K562 (cell line): Measurements from ENCODE around the gene GNB2. TPM values are rescaled to one million over a fixed set of nuclear protein-coding genes. Genes with fewer than 3 reads are reported as not detected.

ENCODE experiments used
- ATAC-seq: fragments of 200-7000 bp; cut with Tn5 transposase; 3 replicates; pipeline ENCODE4 v1.9.1; 2020; ENCODE audit warnings: moderate library complexity
- BruUV-seq: library from RNA; stranded (reverse); fragments of 400-500 nt; replicated peaks from 2 replicates; lab custom pipeline; 2021; lab: Mats Ljungman, UMichigan
- CTCF ChIA-PET: fragments of 300-600 bp; formaldehyde crosslinking; extraction: SDS; loops from one replicate; lab custom pipeline; 2021; ENCODE audit warnings: low intra/inter-chr PET ratio; lab: Yijun Ruan, JAX
- POLR2A ChIA-PET: fragments of 300-600, 350-650 bp; sonication (Branson Sonifier 250); formaldehyde crosslinking; extraction: SDS; loops from one replicate; lab custom pipeline; 2021; ENCODE audit warnings: antibody characterized with exemption, inconsistent platforms; lab: Yijun Ruan, JAX
- DNase-seq, 4 experiments: peaks; one replicate each; pipeline versions ENCODE4 v3.0.0 to v3.0.0-alpha.2; 2011 to 2018; ENCODE audit warnings: low spot score in 3 of 4, mixed read lengths in 3 of 4; ENCODE audit errors: extremely low read depth in 1 of 4
- FAIRE-seq: peaks from 2 replicates; lab custom pipeline; 2011; peaks lifted over from hg19 to GRCh38; lab: Jason Lieb, UNC
- H2AFZ ChIP-seq: 2 replicates; pipeline ENCODE4 v1.6.0; 2011; ENCODE audit warnings: low read depth, low read length, control low read depth, inconsistent platforms
- H3K27ac ChIP-seq: fragments of 200-600 bp; 3 replicates; pipeline ENCODE4 v1.8.0; 2011; ENCODE audit warnings: low read depth, mild to moderate bottlenecking, control low read depth, inconsistent platforms, low read length, moderate library complexity, mixed read lengths; ENCODE audit errors: extremely low read depth
- H3K27me3 ChIP-seq, 2 experiments: fragments of 300-600 bp in 1 of 2; 2 replicates in 1 of 2; 3 replicates in 1 of 2; pipeline versions ENCODE4 v1.6.0 to v1.8.0; 2011; ENCODE audit warnings: inconsistent platforms in 2 of 2, low read length in 2 of 2, mild to moderate bottlenecking in 1 of 2, mixed read lengths in 1 of 2, moderate library complexity in 1 of 2; ENCODE audit not compliant: control insufficient read depth in 2 of 2, insufficient read depth in 2 of 2
- H3K36me3 ChIP-seq: fragments of 300-600 bp; 3 replicates; pipeline ENCODE4 v1.8.0; 2011; ENCODE audit warnings: mild to moderate bottlenecking, low read length, inconsistent platforms; ENCODE audit not compliant: control insufficient read depth, insufficient read depth
- H3K4me1 ChIP-seq, 2 experiments: fragments of 200-600 bp in 1 of 2; replicated peaks in 1 of 2; 2 replicates in 1 of 2; 3 replicates in 1 of 2; pipeline versions ENCODE4 v1.5.1 to v1.8.0; 2011; ENCODE audit warnings: inconsistent platforms in 2 of 2, low read length in 2 of 2, mild to moderate bottlenecking in 1 of 2, mixed read lengths in 1 of 2, moderate library complexity in 1 of 2; ENCODE audit not compliant: control insufficient read depth in 2 of 2, insufficient read depth in 2 of 2
- H3K4me2 ChIP-seq: 2 replicates; pipeline ENCODE4 v1.6.1; 2011; ENCODE audit warnings: low read length, control low read depth, inconsistent platforms, mixed read lengths; ENCODE audit not compliant: insufficient read depth
- H3K4me3 ChIP-seq: fragments of 200-600 bp; sonication (generic), shearing (Covaris generic); 2 replicates; pipeline ENCODE4 v1.5.1; 2016; ENCODE audit warnings: control low read depth, inconsistent platforms
- H3K79me2 ChIP-seq: fragments of 200-600 bp; 3 replicates; pipeline ENCODE4 v1.8.0; 2011; ENCODE audit warnings: low read length, inconsistent platforms; ENCODE audit not compliant: control insufficient read depth, insufficient read depth
- H3K9ac ChIP-seq, 2 experiments: 2 replicates each; pipeline versions ENCODE4 v1.6.0 to v1.6.1; 2011; ENCODE audit warnings: low read depth in 2 of 2, low read length in 2 of 2, control low read depth in 1 of 2, inconsistent platforms in 1 of 2, mild to moderate bottlenecking in 1 of 2, mixed read lengths in 1 of 2; ENCODE audit not compliant: insufficient read depth in 1 of 2
- H3K9me1 ChIP-seq: one replicate; pipeline ENCODE4 v1.6.0; 2011; ENCODE audit warnings: inconsistent platforms, mild to moderate bottlenecking, low read length, moderate library complexity; ENCODE audit not compliant: control insufficient read depth, insufficient read depth
- H3K9me3 ChIP-seq: replicated peaks from 2 replicates; pipeline ENCODE4 v1.5.1; 2011; ENCODE audit warnings: low read depth, low read length, inconsistent platforms; ENCODE audit not compliant: control insufficient read depth, insufficient read depth
- H4K20me1 ChIP-seq: replicated peaks from 2 replicates; pipeline ENCODE4 v1.6.1; 2011; ENCODE audit warnings: low read length, inconsistent platforms, mixed read lengths; ENCODE audit not compliant: control insufficient read depth, insufficient read depth
- KHSRP ChIP-seq: fragments of 450-650 bp; IDR thresholded peaks from 2 replicates; pipeline ENCODE4 v1.6.1; 2017
- KLF1 ChIP-seq: fragments of 450-650 bp; IDR thresholded peaks from 2 replicates; pipeline ENCODE4 v1.6.1; 2016; ENCODE audit warnings: missing genetic modification characterization, missing compliant biosample characterization
- NCOA4 ChIP-seq: fragments of 450-650 bp; IDR thresholded peaks from 2 replicates; pipeline ENCODE4 v1.6.1; 2018; ENCODE audit warnings: mild to moderate bottlenecking; ENCODE audit not compliant: partially characterized antibody
- PHB2 ChIP-seq: fragments of 450-650 bp; IDR thresholded peaks from 2 replicates; pipeline ENCODE4 v1.6.1; 2017; ENCODE audit warnings: low read depth
- POLR2G ChIP-seq: fragments of 200-400 bp; formaldehyde crosslinking; IDR thresholded peaks from 2 replicates; pipeline ENCODE4 v1.6.1; 2017; ENCODE audit warnings: low read depth, mild to moderate bottlenecking, antibody characterized with exemption, low read length, moderate library complexity
- RBFOX2 ChIP-seq: fragments of 200-400 bp; formaldehyde crosslinking; IDR thresholded peaks from 2 replicates; pipeline ENCODE4 v1.6.1; 2017; ENCODE audit warnings: low read depth, mild to moderate bottlenecking, low read length, moderate library complexity
- ZNF41 ChIP-seq: fragments of 250-450 bp; sonication (Bioruptor Pico); conservative IDR thresholded peaks from 2 replicates; pipeline ENCODE4 v1.4.0; 2020; ENCODE audit warnings: mild to moderate bottlenecking
- ZSCAN29 ChIP-seq: fragments of 450-650 bp; IDR thresholded peaks from 2 replicates; pipeline ENCODE4 v1.6.1; 2017
- WGBS: fragments of 100-300 bp; shearing (Covaris generic); methylation state at CpG from one replicate; pipeline ENCODE4 v1.1.6; 2016; ENCODE audit warnings: low coverage, mixed read lengths; ENCODE audit not compliant: insufficient coverage; ENCODE audit errors: missing lambda C conversion rate; 5-methylcytosine and 5-hydroxymethylcytosine counted together
- in situ Hi-C: fragments of 300-500 bp; cut with MboI; formaldehyde crosslinking; loops from 4 replicates; pipeline ENCODE4 v1.15.0; 2018; ENCODE audit warnings: inconsistent platforms, mixed read lengths
- intact Hi-C: fragments of 100-400 bp; cut with micrococcal nuclease; formaldehyde crosslinking; loops from 2 replicates; pipeline ENCODE4 v1.14.2; 2022
- polyA plus RNA-seq, 8 experiments: library from polyadenylated mRNA; depleted of rRNA in 4 of 8; stranded (reverse) in 5 of 8; unstranded in 3 of 8; fragments of >200 nt; fragmentation: Nextera tagmentation in 2 of 8; fragmentation: Illumina TruSeq in 1 of 8; extraction: Ambion mirVana in 2 of 8; extraction: Trizol in 1 of 8; gene quantifications; 2 replicates each; pipeline versions ENCODE4 v1.2.1 to v1.2.3, GENCODE V29; 2011 to 2014; ENCODE audit warnings: inconsistent platforms in 1 of 8, missing spikeins in 1 of 8
- total RNA-seq, 7 experiments: library from RNA; depleted of rRNA in 6 of 7; stranded (reverse); fragments of >200 nt in 6 of 7; fragmentation: Illumina TruSeq in 2 of 7; extraction: Trizol in 2 of 7; gene quantifications; 2 replicates each; pipeline versions ENCODE4 v1.2.1 to v1.2.3, GENCODE V29; 2011 to 2021; ENCODE audit warnings: low replicate concordance in 1 of 7
- TF ChIP-seq, protein P1 (sequence below), 3 experiments: IDR thresholded peaks in 2 of 3; conservative IDR thresholded peaks in 1 of 3; 2 replicates each; pipeline ENCODE4 v1.5.1; 2011 to 2012; ENCODE audit warnings: low read length in 3 of 3, mild to moderate bottlenecking in 3 of 3, control low read depth in 2 of 3, improper control_type of control experiment in 1 of 3, inconsistent platforms in 1 of 3, low read depth in 1 of 3, mixed read lengths in 1 of 3, moderate library complexity in 1 of 3; ENCODE audit not compliant: insufficient read depth in 2 of 3

Gene GNB2
- total and polyA plus RNA-seq, 9 of the 15 experiments (the other 6 are each of a cell fraction or from before 2014, with no cell fraction given): 0.65 to 320 (median 104) TPM

DNA sequence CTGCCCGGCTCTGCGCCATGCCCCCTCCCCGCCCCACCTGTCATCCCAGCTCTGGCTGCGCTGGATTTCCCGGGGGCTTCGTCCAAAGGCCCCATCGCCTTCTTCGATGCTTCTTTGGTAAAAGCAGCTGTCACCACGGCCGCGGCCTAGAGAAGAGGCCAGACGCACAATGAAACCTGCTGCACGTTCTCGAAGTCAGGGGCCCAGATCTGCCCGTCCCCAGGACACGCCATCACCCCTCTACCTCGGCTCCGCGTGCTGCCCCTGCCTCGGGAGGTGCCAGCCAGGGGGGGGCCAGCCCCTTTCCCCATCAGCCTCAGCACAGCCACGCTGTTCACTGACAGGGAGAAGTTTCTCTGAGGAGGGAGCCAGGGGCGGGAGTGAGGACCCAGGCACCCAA lies 13.7 kb downstream of the GNB2 start:
- no peak overlapping the region for H3K9ac ChIP-seq

More for the DNA sequence above, 13.7 kb downstream of the GNB2 start:
- CTCF ChIA-PET: interaction anchor here (0.7 kb wide), 1 partner anchor 13 kb away, joined by 4 read pairs; no protein-coding TSS in a partner anchor
- Histone ChIP-seq H3K79me2 (peaks cover 42% of the 10 kb centered on the region), H2AFZ (no peak overlapping the region), H3K36me3 (peaks cover 88% of the 10 kb centered on the region; the same call in 2 of the 3 replicates), H3K4me2 (no peak overlapping the region), H3K9me1 (no peaks in the 10 kb centered on the region), H3K27me3 (no peaks in the 10 kb centered on the region), H3K4me3 (no peak overlapping the region), H3K9me3 (no peaks in the 10 kb centered on the region), H4K20me1 (peaks cover 24% of the 10 kb centered on the region), H3K27ac (no peak overlapping the region), H3K4me1 (peaks cover 9 to 77% of the 10 kb centered on the region in 2 experiments)
- POLR2A ChIA-PET: interaction anchor here (0.6 to 1.2 kb wide), 3 partner anchors 18 to 169 kb away, joined by 3 read pairs; partner anchors contain the start of gene FBXO24
- WGBS: 86% methylated on average over 8 of the region's 22 CpGs
- in situ Hi-C loops (no loop called here), intact Hi-C loops (no loop called here)
- no TSS peak for BruUV-seq
- DNase-seq (no peak), ATAC-seq (no peak), FAIRE-seq (no peak)
- TF ChIP-seq RBFOX2 (peak; percentile 47; the same call in 1 of the 2 replicates), ZNF41 (CRISPR knock-in tag) (no peak), NCOA4 (no peak), KHSRP (no peak), POLR2G (peak; percentile 58; the same call in 1 of the 2 replicates), KLF1 (no peak), PHB2 (no peak), ZSCAN29 (no peak)
- TF ChIP-seq, protein P1, sequence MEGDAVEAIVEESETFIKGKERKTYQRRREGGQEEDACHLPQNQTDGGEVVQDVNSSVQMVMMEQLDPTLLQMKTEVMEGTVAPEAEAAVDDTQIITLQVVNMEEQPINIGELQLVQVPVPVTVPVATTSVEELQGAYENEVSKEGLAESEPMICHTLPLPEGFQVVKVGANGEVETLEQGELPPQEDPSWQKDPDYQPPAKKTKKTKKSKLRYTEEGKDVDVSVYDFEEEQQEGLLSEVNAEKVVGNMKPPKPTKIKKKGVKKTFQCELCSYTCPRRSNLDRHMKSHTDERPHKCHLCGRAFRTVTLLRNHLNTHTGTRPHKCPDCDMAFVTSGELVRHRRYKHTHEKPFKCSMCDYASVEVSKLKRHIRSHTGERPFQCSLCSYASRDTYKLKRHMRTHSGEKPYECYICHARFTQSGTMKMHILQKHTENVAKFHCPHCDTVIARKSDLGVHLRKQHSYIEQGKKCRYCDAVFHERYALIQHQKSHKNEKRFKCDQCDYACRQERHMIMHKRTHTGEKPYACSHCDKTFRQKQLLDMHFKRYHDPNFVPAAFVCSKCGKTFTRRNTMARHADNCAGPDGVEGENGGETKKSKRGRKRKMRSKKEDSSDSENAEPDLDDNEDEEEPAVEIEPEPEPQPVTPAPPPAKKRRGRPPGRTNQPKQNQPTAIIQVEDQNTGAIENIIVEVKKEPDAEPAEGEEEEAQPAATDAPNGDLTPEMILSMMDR (IDR thresholded peaks at IDR 0.05 in 2 of 3, conservative IDR thresholded peaks at IDR 0.05 in 1 of 3; ENCODE audit: insufficient read depth in 2 of 3, low read depth in 1 of 3, low read length in 3 of 3): no peak
